Endodermal cell (in vitro differentiated cells): ENCODE data around the gene TBX18. TPM values are rescaled to one million over a fixed set of nuclear protein-coding genes. Genes with fewer than 3 reads are reported as not detected.
A peak's percentile ranks its signal among the peaks of the same experiment; 100 is the strongest.

Experiments
- DNase-seq: peaks from one replicate; pipeline ENCODE4 v3.0.0-alpha.2; 2017
- H3K27ac ChIP-seq: 2 replicates; pipeline ENCODE4 v1.5.1; 2013; ENCODE audit warnings: mild to moderate bottlenecking, low read depth, low read length, moderate library complexity
- H3K27me3 ChIP-seq: 2 replicates; pipeline ENCODE4 v1.6.1; 2013; ENCODE audit warnings: mild to moderate bottlenecking, low read length, moderate library complexity; ENCODE audit not compliant: insufficient read depth, control insufficient read depth, poor library complexity, severe bottlenecking
- H3K36me3 ChIP-seq: 2 replicates; pipeline ENCODE4 v1.7.0; 2013; ENCODE audit warnings: mild to moderate bottlenecking, low read length, moderate library complexity; ENCODE audit not compliant: control insufficient read depth, insufficient read depth
- H3K4me1 ChIP-seq: one replicate; pipeline ENCODE4 v1.7.0; 2013; ENCODE audit warnings: low read length; ENCODE audit not compliant: control insufficient read depth, insufficient read depth
- H3K4me3 ChIP-seq: 2 replicates; pipeline ENCODE4 v1.5.1; 2013; ENCODE audit warnings: mild to moderate bottlenecking, low read length, moderate library complexity
- H3K9ac ChIP-seq: 2 replicates; pipeline ENCODE4 v1.6.1; 2013; ENCODE audit warnings: mild to moderate bottlenecking, low read length, moderate library complexity; ENCODE audit not compliant: poor library complexity, severe bottlenecking; ENCODE audit errors: extremely low read depth
- H3K9me3 ChIP-seq: 2 replicates; pipeline ENCODE4 v1.6.1; 2013; ENCODE audit warnings: mild to moderate bottlenecking, low read length, moderate library complexity; ENCODE audit not compliant: control insufficient read depth
- H3K27ac Mint-ChIP-seq: 2 replicates; pipeline ENCODE4 v1.8.0; 2020; ENCODE audit warnings: mixed read lengths
- H3K27me3 Mint-ChIP-seq: 2 replicates; pipeline ENCODE4 v1.8.0; 2021; ENCODE audit warnings: mild to moderate bottlenecking, mixed read lengths; ENCODE audit not compliant: insufficient read depth
- H3K36me3 Mint-ChIP-seq: 2 replicates; pipeline ENCODE4 v1.8.0; 2020; ENCODE audit warnings: low read depth, mixed read lengths
- H3K4me1 Mint-ChIP-seq: 2 replicates; pipeline ENCODE4 v1.8.0; 2020; ENCODE audit warnings: mixed read lengths
- H3K4me3 Mint-ChIP-seq: 2 replicates; pipeline ENCODE4 v1.8.0; 2020; ENCODE audit warnings: mild to moderate bottlenecking, moderate library complexity, mixed read lengths
- H3K9me3 Mint-ChIP-seq: 2 replicates; pipeline ENCODE4 v1.8.0; 2020; ENCODE audit warnings: mild to moderate bottlenecking, mixed read lengths
- CTCF ChIP-seq: fragments of 200-600 bp; sonication (generic); conservative IDR thresholded peaks from 2 replicates; pipeline ENCODE4 v1.5.0; 2021; ENCODE audit warnings: antibody characterized with exemption, mild to moderate bottlenecking
- WGBS, 2 experiments: methylation state at CpG; one replicate each; pipeline versions ENCODE4 v1.1.5 to v1.1.7; 2013; ENCODE audit warnings: missing lambda C conversion rate in 2 of 2, mixed read lengths in 1 of 2; ENCODE audit not compliant: insufficient coverage in 1 of 2, insufficient read length in 1 of 2; 5-methylcytosine and 5-hydroxymethylcytosine counted together
- total RNA-seq, 2 donors: library from RNA; stranded (reverse); fragmentation: NEBNext Ultra II Directional in 1 of 2; extraction: Animal tissue kit (Norgen Biotek cat#: 25700) in 1 of 2; gene quantifications; 2 replicates in 1 of 2; 3 replicates in 1 of 2; pipeline ENCODE4 v1.2.1, GENCODE V29; 2021

TBX18 gene
- total RNA-seq, 2 donors from 2014 or later = 1.3 to 2.3 TPM

- 5 to 11% methylated on average over 9 to 14 of the region's 16 CpGs for WGBS, 2 experiments
- Mint-ChIP-seq H3K4me1 (peaks cover 18% of the 10 kb centered on the region), H3K27ac (no peak overlapping the region), H3K27me3 (peaks cover 98% of the 10 kb centered on the region), H3K9me3 (no peaks in the 10 kb centered on the region), H3K4me3 (no peak overlapping the region), H3K36me3 (no peaks in the 10 kb centered on the region)
- peaks cover 7% of the 10 kb centered on the region for H3K4me1 ChIP-seq
- peak; percentile 57 for DNase-seq
- no peak overlapping the region for H3K27ac ChIP-seq
- no peak for TF ChIP-seq CTCF
- H3K27me3 ChIP-seq = peaks cover 100% of the 10 kb centered on the region
- no peak overlapping the region for H3K9ac ChIP-seq
- H3K4me3 ChIP-seq = no peak overlapping the region
- no peaks in the 10 kb centered on the region for H3K9me3 ChIP-seq
- H3K36me3 ChIP-seq = no peaks in the 10 kb centered on the region
Measured at GRCh38 chr6:84771756-84772356, 7.5 kb upstream of the TBX18 start.

- peaks cover 98% of the 10 kb centered on the region for H3K27me3 Mint-ChIP-seq
- H3K4me3 Mint-ChIP-seq = no peak overlapping the region
- peaks cover 100% of the 10 kb centered on the region for H3K27me3 ChIP-seq
- no peaks in the 10 kb centered on the region for H3K9me3 ChIP-seq
- no peak overlapping the region for H3K4me3 ChIP-seq
- H3K4me1 ChIP-seq = peaks cover 7% of the 10 kb centered on the region
- H3K27ac Mint-ChIP-seq = no peak overlapping the region
- peaks cover 20% of the 10 kb centered on the region for H3K4me1 Mint-ChIP-seq
- H3K9me3 Mint-ChIP-seq = no peaks in the 10 kb centered on the region
- DNase-seq = no peak
- no peak overlapping the region for H3K9ac ChIP-seq
- H3K36me3 ChIP-seq = no peaks in the 10 kb centered on the region
- H3K36me3 Mint-ChIP-seq = no peaks in the 10 kb centered on the region
- WGBS, 2 experiments = 7 to 14% methylated on average over 3 to 6 of the region's 6 CpGs
- TF ChIP-seq CTCF = no peak
- H3K27ac ChIP-seq = no peak overlapping the region
Measured at GRCh38 chr6:84771125-84771755, 6.8 kb upstream of the TBX18 start.

- WGBS, 2 experiments = 30 to 32% methylated on average over 2 to 5 of the region's 5 CpGs
- H3K36me3 Mint-ChIP-seq = no peaks in the 10 kb centered on the region
- Histone ChIP-seq H3K4me3 (no peak overlapping the region), H3K9me3 (no peaks in the 10 kb centered on the region), H3K36me3 (no peaks in the 10 kb centered on the region), H3K27ac (no peak overlapping the region), H3K4me1 (peaks cover 11% of the 10 kb centered on the region), H3K9ac (no peak overlapping the region), H3K27me3 (peaks cover 100% of the 10 kb centered on the region)
- H3K9me3 Mint-ChIP-seq = no peaks in the 10 kb centered on the region
- no peak overlapping the region for H3K4me3 Mint-ChIP-seq
- peaks cover 20% of the 10 kb centered on the region for H3K4me1 Mint-ChIP-seq
- no peak overlapping the region for H3K27ac Mint-ChIP-seq
- no peak for TF ChIP-seq CTCF
- peaks cover 98% of the 10 kb centered on the region for H3K27me3 Mint-ChIP-seq
- DNase-seq = no peak
Measured at GRCh38 chr6:84770521-84770920, 6.1 kb upstream of the TBX18 start.
